CD4-positive, alpha-beta T cell treated with Interleukin-17A for 4 hours (primary cell): ENCODE results near the gene GLS.
A peak's percentile ranks its signal among the peaks of the same experiment; 100 is the strongest.
"Not testable (repeated sequence)": the region's sequence is repeated elsewhere in the genome, so short reads cannot be mapped to it uniquely, and the experiment has no call there.

Experiments
- DNase-seq: peaks from one replicate; pipeline ENCODE4 v3.0.0-alpha.2; 2020; ENCODE audit warnings: mixed read lengths

GLS gene

DNA sequence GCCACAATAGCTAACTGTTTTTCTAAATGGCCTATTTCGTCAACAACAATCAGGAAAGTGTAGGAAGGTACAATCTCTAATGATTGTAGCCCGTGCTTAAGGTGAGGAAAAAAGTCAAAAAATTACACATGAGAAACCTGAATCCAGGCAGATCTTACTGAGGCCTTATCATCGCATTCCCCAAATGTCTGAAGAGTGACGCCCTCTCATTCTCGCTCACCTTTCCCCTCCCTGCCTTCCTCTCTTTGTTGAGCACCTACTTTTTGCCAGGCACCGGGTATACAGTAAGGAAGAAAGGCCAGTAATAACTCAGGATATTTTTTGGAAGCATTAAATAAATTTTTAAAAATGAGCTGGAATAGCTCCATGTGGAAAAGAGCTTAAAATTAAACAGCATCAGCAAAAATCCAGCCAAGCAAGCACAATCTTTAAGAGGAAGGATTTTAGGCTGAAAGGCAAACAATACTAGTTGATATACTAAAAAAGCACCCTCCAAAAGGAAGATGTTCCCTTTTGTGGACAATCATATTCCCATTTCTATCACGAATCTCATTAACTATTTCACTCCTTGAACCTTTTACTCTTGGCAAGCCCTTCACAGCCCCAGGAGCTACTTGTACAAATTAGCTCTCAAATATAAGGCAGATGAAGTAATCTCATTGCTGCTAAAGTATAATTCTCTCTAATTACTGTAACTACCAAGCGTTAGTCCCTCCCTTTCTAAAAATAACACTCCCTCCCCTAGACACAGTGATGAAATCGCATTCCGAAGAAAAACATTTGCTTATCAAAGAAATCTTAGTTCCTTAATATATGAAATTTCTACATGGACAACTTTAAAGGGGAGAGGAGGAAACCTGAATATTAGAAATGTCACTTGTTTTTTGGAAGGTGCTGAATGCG is 93.4 kb downstream of the GLS start:
- no peak for DNase-seq

DNA sequence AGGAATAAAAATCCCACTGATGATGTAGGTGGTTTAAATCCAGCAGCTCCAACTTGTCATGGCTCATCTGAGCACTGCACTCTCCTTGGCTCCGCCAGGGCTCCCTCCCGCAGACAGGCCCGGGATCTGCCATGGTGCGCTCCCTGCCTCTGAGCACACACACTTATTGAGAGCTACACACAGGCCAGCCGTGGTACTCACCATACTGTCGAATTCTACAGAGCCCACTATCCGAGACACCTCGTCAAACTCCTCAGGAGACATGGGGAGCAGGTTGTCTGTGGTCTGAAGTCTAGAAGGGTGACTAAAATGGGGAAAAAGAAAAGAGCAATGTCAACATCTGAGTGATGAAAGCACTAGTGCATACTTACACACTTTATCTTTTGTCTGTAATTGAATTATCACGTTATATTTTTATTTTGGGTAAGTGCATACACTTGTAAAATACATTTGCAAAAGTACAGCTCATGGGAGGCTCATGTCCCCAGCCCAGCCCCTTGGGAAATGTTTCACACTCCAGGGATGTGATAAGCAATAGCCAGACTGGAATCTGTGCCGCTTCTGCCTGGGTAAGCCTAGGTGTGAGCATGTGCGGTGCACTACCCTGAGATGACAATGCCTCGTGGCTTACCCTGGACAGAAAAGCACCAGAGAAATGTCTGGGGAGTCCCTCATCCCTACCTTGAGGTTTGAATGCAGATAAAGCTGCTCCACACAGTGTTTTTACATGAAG is 94.2 kb downstream of the GLS start:
- no peak for DNase-seq

DNA sequence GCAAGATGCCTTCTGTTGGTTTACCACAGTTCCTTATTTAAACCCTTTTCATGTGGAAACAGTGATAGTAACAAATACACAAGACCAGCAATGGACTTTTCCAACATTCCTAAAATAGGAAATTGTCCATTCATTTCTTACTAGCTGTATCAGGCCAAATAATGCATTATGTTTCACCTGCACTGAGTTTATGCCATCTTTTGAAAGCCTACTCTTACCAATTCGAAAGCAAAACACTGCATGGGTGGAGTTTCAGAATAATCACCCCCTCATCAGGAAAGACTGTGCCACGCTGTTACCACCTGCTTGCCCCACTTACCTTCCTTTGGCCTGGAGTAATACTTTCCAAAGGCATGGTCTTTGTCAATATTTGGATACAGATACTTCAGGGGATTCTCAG is 95.9 kb downstream of the GLS start:
- DNase-seq, result no peak

DNA sequence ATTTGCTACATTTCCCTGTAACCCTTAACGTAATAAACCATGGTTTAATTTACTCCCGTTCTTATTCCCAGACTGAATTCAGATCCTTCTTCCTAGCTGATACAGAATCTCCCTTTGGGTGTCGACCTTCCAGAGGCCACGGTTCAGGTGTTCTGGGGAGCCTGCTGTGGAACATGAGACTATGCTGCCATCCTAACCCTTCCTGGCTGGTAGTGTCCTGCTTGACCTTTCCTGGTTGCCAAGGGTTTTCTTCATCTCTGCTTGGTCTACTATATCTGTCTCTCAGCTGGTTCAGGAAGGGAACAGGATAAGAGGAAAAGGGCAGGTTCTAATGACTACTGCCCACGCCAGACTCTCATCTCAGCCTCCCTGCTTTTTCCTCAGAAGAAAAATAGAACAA is 96.9 kb downstream of the GLS start:
- no peak for DNase-seq

DNA sequence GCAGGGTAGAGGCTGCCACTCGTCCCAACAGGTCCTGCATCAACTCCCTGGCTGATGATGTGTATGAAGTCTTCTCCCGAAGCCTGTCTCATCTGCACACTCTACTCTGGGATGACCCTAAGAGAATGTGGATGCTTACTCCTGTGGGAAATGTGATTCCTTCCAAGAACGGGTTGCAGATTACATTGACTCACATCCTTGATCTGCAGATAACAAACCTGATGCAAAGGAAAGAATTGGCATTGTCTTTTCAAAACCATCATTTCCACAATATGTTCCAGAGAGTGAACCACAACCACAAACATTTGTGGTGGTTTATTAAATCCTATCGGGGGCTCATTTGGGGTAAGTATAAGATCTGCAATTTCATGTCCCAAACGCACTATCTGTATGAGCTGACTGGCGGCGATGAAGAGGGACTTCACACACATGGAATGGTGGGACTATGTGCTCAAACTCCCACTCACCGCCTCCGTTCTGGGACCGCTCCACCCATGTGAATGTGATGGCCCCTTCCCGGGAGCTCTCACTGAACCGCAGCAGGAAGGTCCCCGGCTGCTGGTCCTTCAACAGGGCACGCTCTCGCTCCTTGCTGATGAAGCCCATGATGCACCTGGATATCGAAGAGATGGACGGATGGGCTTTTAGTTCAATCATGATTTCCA is 97.9 kb downstream of the GLS start:
- DNase-seq, result no peak

DNA sequence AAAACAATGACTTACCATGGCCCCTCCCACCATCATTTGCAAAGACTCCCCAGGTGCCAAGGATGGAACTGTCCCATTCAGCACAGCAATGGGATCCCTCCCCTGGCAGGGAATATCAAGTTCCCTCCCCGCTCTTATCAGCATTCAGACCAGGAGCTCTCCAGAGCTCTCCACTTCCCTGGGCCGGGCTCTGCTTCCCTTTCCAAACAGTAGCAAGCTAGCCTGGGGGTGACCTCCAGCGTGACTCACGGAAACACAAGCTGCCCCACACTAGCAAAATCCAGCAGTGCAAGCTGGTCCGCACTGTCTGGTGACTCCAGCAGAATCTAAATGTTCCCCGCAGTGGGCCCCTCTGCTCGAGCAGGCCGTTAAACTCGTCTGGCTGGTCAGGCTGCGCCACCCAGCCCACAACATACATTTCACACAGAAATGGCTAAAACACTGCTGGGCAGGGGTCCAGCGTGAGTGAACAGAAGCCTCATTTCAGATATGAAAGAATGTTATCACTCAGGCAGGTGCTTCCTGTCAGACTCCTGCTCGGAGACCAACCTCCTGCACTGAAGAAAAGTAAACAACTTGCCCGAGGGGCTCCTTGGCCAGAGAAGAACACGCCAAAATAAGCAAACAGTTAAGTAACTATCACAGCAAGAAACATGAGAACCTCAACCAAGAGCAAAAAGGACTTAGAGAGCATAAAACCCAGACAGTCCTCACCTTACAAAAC is 99.4 kb downstream of the GLS start:
- no peak for DNase-seq

DNA sequence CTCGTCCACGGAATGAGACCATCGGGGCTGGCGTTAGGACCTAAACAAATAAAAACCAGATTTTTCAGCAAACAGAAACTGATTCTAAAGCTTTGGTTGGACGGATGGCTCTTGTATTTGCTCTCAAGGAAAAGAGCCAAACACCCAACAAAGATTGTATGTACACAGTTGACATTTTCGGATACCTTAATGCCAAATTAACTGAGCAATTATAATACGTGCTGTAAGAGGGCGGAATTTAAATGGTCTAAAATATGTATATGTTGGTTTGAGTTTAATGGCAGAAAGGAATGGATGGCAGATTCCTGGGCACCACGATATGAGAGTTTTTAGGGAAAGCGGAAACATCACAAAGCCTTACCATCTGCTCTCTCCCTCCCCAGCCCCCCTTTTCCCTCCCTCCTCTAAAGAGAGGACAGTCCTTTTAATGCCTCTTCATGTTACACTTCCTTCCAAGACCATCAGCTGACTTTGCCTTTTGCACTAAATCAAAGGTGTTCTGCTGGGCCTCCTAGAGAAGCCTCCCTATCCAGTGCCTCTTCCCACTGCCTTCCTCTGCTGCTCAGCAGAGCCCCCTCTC is 100.1 kb downstream of the GLS start:
- DNase-seq, result no peak

DNA sequence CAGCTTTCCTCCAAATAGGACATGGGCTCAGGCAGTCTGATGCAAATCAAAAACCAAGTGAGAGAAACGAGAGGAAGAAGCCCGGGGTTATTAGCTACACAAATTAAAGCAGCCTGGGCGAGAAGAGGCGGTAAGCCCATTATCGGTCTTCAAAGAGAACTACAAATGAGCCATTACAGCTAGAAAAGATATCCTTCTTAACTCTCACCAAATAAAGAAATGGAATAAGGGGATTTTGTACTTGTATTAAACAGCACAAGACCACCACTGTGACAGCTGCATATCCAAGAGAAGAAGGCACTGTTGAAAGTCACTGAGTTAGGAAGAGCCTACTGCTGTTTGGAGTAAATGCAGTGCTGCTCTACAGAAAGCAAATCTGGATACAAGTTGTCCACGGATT is 100.7 kb downstream of the GLS start:
- no peak for DNase-seq

DNA sequence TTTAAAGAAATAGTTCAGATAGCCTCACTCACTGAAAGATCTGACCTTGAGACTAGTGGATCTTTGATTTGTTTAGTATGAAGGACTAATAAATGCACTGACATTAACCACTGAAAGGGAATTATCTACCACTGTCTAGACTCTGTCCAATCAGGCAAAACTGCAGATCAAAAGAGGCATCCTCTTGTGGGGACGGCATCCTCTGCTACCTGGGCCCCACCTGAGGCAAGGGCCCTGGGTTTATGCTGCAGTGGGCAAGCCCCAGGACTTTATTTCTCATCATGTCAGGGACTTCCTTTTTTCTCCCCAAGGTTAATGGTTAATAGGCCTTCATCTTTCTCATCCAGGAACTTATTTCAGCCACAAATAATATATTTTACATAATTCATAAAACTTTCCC is 101.1 kb downstream of the GLS start:
- no peak for DNase-seq

DNA sequence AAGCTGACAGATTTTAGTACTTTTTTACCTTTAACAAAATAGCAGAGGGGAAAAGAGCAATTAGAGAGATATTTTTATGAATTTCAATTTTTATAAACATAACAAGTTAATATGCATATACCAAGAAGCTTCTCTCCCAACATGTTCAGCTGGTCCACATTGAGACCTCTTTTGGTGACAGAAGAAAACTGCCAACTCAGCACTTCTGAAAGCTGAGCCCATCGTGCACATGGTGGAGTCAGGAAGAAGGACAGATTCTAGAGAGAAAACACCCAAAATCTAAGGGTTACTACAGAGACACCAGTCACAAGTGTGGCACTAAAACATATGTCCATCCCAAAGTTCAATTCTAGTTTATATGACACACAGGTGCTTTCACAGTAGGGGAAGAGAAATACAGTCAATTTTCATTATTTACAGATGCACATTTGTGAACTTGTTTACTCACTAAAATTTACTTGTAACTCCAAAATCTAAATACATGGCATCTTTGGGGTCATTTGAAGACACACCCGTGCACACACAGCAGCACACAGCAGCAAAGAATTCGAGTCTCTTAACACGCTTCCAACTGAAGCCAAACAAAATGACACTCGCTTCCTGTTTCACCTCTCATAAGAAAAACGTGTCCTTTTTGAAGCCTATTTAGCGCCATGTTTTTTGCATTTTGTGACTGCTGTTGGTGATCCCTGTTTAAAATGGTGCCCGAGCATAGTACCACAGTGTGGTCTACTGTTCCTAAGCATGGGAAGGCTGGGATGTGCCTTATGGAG is 101.8 kb downstream of the GLS start:
- no peak for DNase-seq

DNA sequence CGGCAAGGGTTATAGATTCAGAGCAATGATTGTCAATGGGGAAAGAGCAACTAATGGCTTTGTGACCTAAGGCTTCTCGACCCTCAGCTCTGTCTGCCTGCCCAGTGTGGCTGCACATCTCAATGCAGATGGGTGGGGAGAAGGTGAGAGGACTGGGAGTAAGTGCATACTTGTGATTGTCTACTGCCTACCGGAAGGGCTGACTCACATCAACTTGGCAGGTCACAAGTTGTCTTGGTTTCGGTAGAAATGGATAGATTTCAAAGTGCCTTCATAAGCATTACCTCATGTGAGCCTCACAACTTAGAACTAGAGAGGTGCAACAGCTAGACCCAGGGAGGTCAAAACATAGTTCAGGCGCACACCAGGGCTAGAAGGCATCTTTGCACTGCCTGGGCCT is 104.0 kb downstream of the GLS start:
- no peak for DNase-seq

DNA sequence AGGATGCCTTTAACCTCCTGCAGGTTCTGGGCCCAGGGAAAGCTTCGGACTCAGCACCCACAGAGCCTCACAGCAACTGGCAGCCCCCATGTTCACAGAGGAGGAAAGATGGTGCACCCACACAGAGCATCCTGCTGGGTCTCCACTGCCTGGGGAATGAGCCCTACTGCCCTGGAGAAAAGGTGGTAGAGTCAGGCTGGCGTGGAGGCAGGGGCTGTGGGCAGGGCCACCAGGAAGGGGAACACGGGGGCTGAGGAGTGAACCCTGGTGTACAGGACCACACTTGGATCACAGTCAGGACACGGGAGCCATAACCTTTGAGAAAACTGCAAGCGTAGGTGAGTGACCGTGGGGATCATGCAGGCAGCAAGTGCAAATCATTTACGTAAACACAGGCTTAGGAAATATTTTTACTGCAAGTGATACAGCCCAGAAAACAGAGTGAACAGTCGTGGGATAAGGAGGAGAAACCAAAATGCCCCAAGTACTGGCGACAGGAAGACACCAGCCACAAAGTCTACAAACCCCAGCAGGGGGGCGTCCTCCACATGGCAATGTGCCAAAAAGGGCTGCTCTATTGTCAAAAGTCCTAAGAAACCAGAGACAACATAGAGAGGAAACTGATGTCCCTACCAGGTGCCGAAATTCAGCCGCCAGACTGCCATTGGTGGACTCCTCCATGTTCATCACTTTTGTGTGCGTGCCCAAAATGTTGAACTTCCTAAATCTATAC is 105.8 kb downstream of the GLS start:
- DNase-seq, result peak; percentile 22

DNA sequence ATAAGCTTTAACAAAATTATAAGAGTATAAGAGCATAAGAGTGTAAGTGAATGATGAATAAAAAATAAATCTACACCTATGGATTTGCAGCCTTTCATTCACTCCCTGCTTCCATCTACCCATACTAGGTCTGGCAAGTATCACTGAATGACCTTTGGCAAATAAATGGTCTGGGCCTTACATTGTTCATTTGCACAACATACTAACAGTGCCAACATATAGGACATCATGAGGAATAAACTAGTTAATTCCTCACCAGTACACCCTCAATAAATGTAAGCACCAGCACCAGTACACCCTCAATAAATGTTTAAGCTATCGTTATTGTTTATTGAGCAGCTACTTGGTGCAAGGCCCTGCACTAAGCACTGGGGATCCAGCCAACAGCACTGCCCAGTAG is 106.5 kb downstream of the GLS start:
- no peak for DNase-seq

DNA sequence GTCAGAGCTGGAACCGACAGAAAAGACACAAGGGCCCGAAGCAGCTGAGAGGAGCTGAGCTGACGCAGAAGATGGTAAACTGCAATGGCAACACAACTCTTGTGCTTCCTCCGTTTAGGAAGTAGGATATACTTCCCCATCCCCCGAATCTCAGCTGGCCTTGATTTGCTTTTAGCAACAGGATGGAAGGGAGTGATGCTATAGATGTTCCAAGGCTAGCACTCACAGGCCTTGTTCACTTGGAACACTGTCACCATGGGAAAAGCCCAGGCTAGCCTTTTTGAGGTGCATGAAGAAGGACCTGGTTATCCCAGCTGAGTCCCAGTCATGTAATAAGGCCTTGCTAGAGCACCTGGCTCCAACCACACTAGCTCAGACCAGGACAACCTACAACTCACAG is 107.3 kb downstream of the GLS start:
- no peak for DNase-seq

DNA sequence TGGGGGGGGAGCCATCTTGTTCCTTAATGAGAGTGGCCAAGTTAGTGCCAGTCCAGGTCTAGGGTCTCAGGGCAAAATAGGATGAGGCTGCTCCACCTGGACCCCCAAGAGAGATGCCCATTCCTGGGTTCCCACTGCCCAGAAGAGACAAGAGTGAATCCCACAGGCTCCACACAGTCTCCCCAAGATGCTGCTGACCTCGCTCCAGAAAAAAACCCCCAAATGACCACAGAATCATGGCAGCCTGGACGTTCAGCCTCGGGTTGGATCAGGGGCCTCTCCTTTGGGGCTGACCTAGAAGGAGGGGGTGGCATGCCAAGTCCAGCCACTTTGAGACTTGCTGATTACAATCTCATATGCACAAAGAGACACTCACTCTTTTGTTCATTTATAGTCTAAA is 108.3 kb downstream of the GLS start:
- no peak for DNase-seq

DNA sequence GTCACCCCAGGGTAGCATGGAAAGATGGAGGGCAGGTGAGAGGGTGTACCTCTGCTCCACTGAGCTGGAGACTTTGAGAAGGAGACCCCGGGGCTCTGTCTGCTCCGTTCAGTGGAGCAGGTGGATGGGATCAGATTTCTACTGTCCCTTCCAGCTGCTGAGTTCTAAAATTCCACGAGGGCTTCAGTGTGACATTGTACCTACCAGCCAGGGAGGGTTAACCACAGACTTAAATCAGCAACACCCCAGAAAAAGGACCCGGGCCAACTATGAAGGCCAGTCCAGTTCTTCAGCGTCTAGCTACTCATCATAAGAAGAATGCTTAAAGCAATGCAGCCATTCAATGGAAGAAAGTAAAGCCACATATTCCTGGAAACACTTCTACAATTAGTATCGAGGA is 109.5 kb downstream of the GLS start:
- DNase-seq, result no peak

DNA sequence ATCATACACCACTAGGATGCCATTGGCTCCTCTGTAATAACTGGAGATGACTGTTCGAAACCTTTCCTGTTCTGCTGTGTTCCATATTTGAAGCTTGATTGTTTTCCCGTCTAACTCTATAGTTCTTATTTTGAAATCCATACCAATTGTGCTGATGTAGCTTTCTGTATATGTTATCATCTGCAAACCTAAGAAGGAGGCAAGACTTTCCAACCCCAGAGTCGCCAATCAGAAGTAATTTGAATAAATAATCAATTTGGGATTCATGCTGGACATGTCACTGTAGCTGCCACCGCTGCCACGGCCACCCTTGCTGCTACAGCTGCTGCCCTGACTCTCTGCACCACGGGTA is 112.6 kb downstream of the GLS start:
- DNase-seq, result no peak

DNA sequence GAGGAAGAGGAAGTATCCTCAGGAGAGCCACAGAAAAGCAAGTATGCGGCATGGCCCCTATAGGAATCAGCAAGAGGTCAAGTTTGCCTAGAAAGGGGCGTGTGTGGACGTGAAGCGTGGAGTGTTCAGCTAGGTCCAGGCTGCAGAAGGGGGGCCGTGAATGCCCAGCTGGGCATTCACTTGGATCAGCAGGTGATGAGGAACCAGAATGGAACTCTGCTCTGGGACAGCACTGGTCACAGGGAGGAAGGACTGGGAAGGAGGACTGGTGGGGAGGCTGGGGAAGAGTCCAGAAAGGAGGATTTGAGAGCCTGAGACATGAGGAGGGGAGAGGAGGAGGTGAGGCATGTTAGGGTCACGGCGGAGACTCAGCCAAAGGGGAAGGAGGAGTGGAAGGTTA is 113.5 kb downstream of the GLS start:
- no peak for DNase-seq

DNA sequence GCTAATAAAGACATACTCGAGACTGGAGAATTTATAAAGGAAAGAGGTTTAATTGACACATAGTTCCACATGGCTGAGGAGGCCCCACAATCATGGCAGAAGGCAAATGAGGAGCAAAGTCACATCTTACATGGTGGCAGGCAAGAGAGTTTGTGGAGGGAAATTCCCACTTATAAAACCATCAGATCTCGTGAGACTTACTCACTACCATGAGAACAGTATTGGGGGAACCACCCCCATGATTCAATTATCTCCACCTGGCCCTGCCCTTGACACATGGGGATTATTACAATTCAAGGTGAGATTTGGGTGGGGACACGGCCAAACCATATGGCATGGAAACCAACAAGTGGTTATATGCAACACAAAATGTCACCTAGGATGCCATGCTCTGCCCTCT is 114.7 kb downstream of the GLS start:
- DNase-seq, result not testable (repeated sequence)

DNA sequence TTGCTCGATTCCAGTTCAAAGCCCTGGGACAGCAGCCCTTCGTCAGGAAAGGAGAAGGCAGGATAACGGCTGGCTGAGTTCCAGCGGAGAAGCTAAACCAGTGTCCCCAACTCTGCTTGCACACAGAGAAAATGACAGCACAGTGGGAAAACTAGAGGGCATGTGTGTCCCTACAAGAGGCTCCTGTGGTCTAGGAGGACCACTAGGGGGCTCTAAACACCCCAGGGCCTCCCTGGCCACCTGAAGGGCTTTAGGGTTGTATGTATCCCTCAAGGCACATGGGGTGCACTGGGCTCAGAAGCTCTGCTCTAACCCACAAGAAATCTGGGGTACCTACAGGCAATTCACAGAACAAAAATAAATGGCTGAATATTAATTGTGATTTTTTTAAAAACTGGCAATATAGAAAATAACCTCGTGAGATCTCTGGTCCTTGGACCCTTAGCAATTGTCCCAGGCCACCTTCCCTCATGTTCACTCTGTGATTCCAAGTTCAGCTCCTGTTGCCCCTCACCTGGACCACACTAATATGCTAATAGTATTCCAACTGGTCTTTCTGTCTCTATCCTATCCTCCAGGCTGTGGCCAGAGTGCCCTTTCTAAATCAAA is 115.8 kb downstream of the GLS start:
- peak; percentile 63 for DNase-seq

DNA sequence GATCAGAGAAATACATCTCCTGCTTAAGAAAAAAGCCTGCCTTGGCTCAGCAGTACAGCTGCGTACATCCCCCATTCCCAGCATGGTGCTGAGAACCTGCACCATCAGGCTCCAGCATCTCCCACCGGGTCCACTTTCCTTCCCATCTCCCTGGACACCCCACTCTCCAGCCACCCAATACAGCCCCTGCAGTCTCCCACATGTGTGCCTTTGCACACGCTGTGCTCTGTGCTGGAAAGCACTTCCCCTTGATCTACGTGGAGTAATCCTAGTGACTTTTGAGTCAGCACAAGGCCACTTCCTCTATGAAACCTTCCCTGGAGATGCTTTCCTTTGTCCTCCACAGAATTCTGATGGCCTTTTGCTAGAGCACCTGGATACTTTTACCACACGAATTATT is 116.3 kb downstream of the GLS start:
- no peak for DNase-seq
